ENCODE measurements around the gene ZFTA.
A peak's percentile ranks its signal among the peaks of the same experiment; 100 is the strongest.

GRCh38 chr11:63738720-63739360 is 29.7 kb downstream of the ZFTA start:
- TF ChIP-seq CTCF (IDR thresholded peaks at IDR 0.05) (peak; percentile 81 to 91 (median 87)), POLR2AphosphoS5 (IDR thresholded peaks at IDR 0.05) (peak; percentile 48)

Measured in prostate gland (tissue), 2 donors.